CD4-positive, alpha-beta T cell (primary cell): ENCODE results near the gene ZNF674. TPM values are rescaled to one million over a fixed set of nuclear protein-coding genes. Genes with fewer than 3 reads are reported as not detected.
A peak's percentile ranks its signal among the peaks of the same experiment; 100 is the strongest.

Experiments used
- ATAC-seq: fragments of 200-7000 bp; cut with Tn5 transposase; one replicate; pipeline ENCODE4 v1.10.0; 2022; ENCODE audit warnings: mild to moderate bottlenecking; ENCODE audit not compliant: poor library complexity
- CTCF ChIA-PET: fragments of 350-600 bp; sonication (Branson Sonifier 250); formaldehyde crosslinking; loops from one replicate; lab custom pipeline; 2021; ENCODE audit warnings: antibody characterized with exemption, inconsistent platforms; lab: Charles Lee
- POLR2A ChIA-PET: fragments of 350-600 bp; sonication (Branson Sonifier 250); formaldehyde crosslinking; loops from one replicate; lab custom pipeline; 2021; ENCODE audit warnings: antibody characterized with exemption, inconsistent platforms; lab: Charles Lee
- DNase-seq, 14 experiments: peaks; one replicate each; pipeline ENCODE4 v3.0.0-alpha.2; 2013 to 2020; ENCODE audit warnings: mixed read lengths in 2 of 14
- H3K27ac ChIP-seq, 2 donors: one replicate each; pipeline versions ENCODE4 v1.5.1 to v1.7.0; 2013; ENCODE audit warnings: low read length in 2 of 2, low read depth in 1 of 2, mild to moderate bottlenecking in 1 of 2
- H3K27me3 ChIP-seq, 2 experiments: 1 replicate in 1 of 2; 2 replicates in 1 of 2; pipeline versions ENCODE4 v1.6.1 to v1.7.0; 2013; ENCODE audit warnings: low read length in 2 of 2, control low read depth in 1 of 2, mild to moderate bottlenecking in 1 of 2, moderate library complexity in 1 of 2; ENCODE audit not compliant: insufficient read depth in 2 of 2, control insufficient read depth in 1 of 2
- H3K36me3 ChIP-seq: one replicate; pipeline ENCODE4 v1.6.1; 2013; ENCODE audit warnings: low read length, control low read depth; ENCODE audit not compliant: insufficient read depth
- H3K4me1 ChIP-seq: one replicate; pipeline ENCODE4 v1.6.1; 2013; ENCODE audit warnings: low read length, control low read depth; ENCODE audit not compliant: insufficient read depth
- H3K4me3 ChIP-seq: one replicate; pipeline ENCODE4 v1.5.1; 2013; ENCODE audit warnings: mild to moderate bottlenecking, low read length, moderate library complexity
- H3K9me3 ChIP-seq, 2 experiments: 1 replicate in 1 of 2; 2 replicates in 1 of 2; pipeline versions ENCODE4 v1.6.1 to v1.7.0; 2013; ENCODE audit warnings: low read length in 2 of 2, mild to moderate bottlenecking in 2 of 2, control low read depth in 1 of 2, moderate library complexity in 1 of 2; ENCODE audit not compliant: control insufficient read depth in 1 of 2, insufficient read depth in 1 of 2
- H3K27ac Mint-ChIP-seq: one replicate; pipeline ENCODE4 v1.8.0; 2020; ENCODE audit warnings: mixed read lengths
- H3K27me3 Mint-ChIP-seq: one replicate; pipeline ENCODE4 v1.8.0; 2021; ENCODE audit warnings: mixed read lengths
- H3K36me3 Mint-ChIP-seq: one replicate; pipeline ENCODE4 v1.8.0; 2021; ENCODE audit warnings: low read depth, mixed read lengths
- H3K4me1 Mint-ChIP-seq: one replicate; pipeline ENCODE4 v1.8.0; 2021; ENCODE audit warnings: low read depth, mixed read lengths
- H3K4me3 Mint-ChIP-seq: one replicate; pipeline ENCODE4 v1.8.0; 2020; ENCODE audit warnings: mild to moderate bottlenecking, mixed read lengths
- H3K9me3 Mint-ChIP-seq: one replicate; pipeline ENCODE4 v1.8.0; 2020; ENCODE audit warnings: mixed read lengths
- CTCF ChIP-seq: fragments of 200-600 bp; IDR thresholded peaks from one replicate; pipeline ENCODE4 v1.8.0; 2022; ENCODE audit warnings: antibody characterized with exemption, mild to moderate bottlenecking
- intact Hi-C, 2 experiments: fragments of 100-400 bp; cut with DNase I in 1 of 2; cut with micrococcal nuclease in 1 of 2; formaldehyde crosslinking; loops; one replicate each; pipeline versions ENCODE4 v1.15.1 to v1.9.0; 2023 to 2025; cut with DNase I, micrococcal nuclease
- polyA plus RNA-seq, 2 donors: library from polyadenylated mRNA; unstranded; fragments of 120-200 nt; gene quantifications; one replicate each; pipeline ENCODE4 v1.2.1, GENCODE V29; 2013
- total RNA-seq, 174 experiments: library from RNA in 2 of 174; stranded (reverse) in 2 of 174; gene quantifications; one replicate each; pipeline ENCODE4 v1.2.3 and lab custom pipeline; 2021 to 2026

ZNF674 gene
- total RNA-seq (1 to 10 TPM; 1.2 to 1.9 TPM), total RNA-seq (lab: John Stamatoyannopoulos, UW) (0.58 to 11.4 (median 5.9) reads per million in 172 experiments)
- polyA plus RNA-seq (2013, experiment 1 of 2) = 2.7 TPM
- polyA plus RNA-seq (2013, experiment 2 of 2) = 3.4 TPM

GRCh38 chrX:46545111-46546005, at the start of gene ZNF674:
ZNF674 (minus strand) TSS chrX:46545421; CDS start chrX:46542087, 3,334 bp downstream.
- DNase-seq (peak; percentile 85 to 96 (median 90)), ATAC-seq (peak; percentile 92)
- Mint-ChIP-seq H3K9me3 (no peaks in the 10 kb centered on the region), H3K4me1 (peaks cover 28% of the 10 kb centered on the region), H3K4me3 (peak within 1 kb of the TSS; percentile 93), H3K36me3 (peaks cover 30% of the 10 kb centered on the region), H3K27ac (peak within 1 kb of the TSS; percentile 93), H3K27me3 (no peaks in the 10 kb centered on the region)
- H3K27ac ChIP-seq = peak within 1 kb of the TSS; percentile 72 to 78
- TF ChIP-seq CTCF = peak; percentile 22
- POLR2A ChIA-PET = no interaction called here
- peaks cover 3% of the 10 kb centered on the region for H3K36me3 ChIP-seq
- H3K4me1 ChIP-seq = peaks cover 32% of the 10 kb centered on the region
- intact Hi-C loops = loop anchor here (1.0 to 2.0 kb wide), 2 partner anchors 30 to 99 kb away; no protein-coding TSS in a partner anchor
- no peaks in the 10 kb centered on the region for H3K27me3 ChIP-seq
- CTCF ChIA-PET = interaction anchor here (0.7 kb wide), 1 partner anchor 96 kb away, joined by 3 read pairs; no protein-coding TSS in a partner anchor
- H3K9me3 ChIP-seq = no peaks in the 10 kb centered on the region
- H3K4me3 ChIP-seq = peak within 1 kb of the TSS; percentile 96

- Mint-ChIP-seq H3K27ac (peak overlapping the region; percentile 67), H3K27me3 (no peaks in the 10 kb centered on the region), H3K4me3 (peak overlapping the region; percentile 30), H3K36me3 (no peaks in the 10 kb centered on the region), H3K9me3 (no peaks in the 10 kb centered on the region), H3K4me1 (peaks cover 31% of the 10 kb centered on the region)
- no peaks in the 10 kb centered on the region for H3K27me3 ChIP-seq
- ATAC-seq (peak; percentile 32), DNase-seq (peak in 1 of 14 experiments; percentile 20)
- no peak overlapping the region for H3K4me3 ChIP-seq
- no peak for TF ChIP-seq CTCF
- peaks cover 36% of the 10 kb centered on the region for H3K4me1 ChIP-seq
- CTCF ChIA-PET = interaction anchor here (0.7 to 1.5 kb wide), 4 partner anchors 9 to 18 kb away, joined by 3 to 6 read pairs (median 4); no protein-coding TSS in a partner anchor
- intact Hi-C loops = loop anchor here in 1 of 2 experiments (1.0 kb wide), 1 partner anchor 16 kb away; no protein-coding TSS in a partner anchor
- H3K36me3 ChIP-seq = no peaks in the 10 kb centered on the region
- peak overlapping the region in 1 of 2 donors; percentile 22 for H3K27ac ChIP-seq
- H3K9me3 ChIP-seq = no peaks in the 10 kb centered on the region
- POLR2A ChIA-PET = interaction anchor here (1.2 to 1.7 kb wide), 4 partner anchors 14 to 21 kb away, joined by 3 to 6 read pairs (median 4); no protein-coding TSS in a partner anchor
These were observed 44.9 kb upstream of the ZNF674 start for GRCh38 chrX:46589977-46590723.

- Histone ChIP-seq H3K27me3 (no peaks in the 10 kb centered on the region), H3K9me3 (no peaks in the 10 kb centered on the region), H3K36me3 (no peaks in the 10 kb centered on the region), H3K4me3 (peak overlapping the region; percentile 36), H3K27ac (peak overlapping the region in 1 of 2 donors; percentile 55), H3K4me1 (peaks cover 36% of the 10 kb centered on the region)
- CTCF ChIA-PET = interaction anchor here (1.3 kb wide), 1 partner anchor 10 kb away, joined by 3 read pairs; no protein-coding TSS in a partner anchor
- Mint-ChIP-seq H3K9me3 (no peaks in the 10 kb centered on the region), H3K36me3 (no peaks in the 10 kb centered on the region), H3K27ac (peak overlapping the region; percentile 89), H3K27me3 (no peaks in the 10 kb centered on the region), H3K4me3 (peak overlapping the region; percentile 81), H3K4me1 (peaks cover 36% of the 10 kb centered on the region)
- intact Hi-C loops = no loop called here
- DNase-seq (peak in 13 of 14 experiments; percentile 17 to 76 (median 36)), ATAC-seq (peak; percentile 74)
- POLR2A ChIA-PET = interaction anchor here (0.6 to 1.9 kb wide), 6 partner anchors 9 to 54 kb away, joined by 3 to 9 read pairs (median 6); partner anchors contain the start of gene CHST7
- no peak for TF ChIP-seq CTCF
These were observed 43.0 kb upstream of the ZNF674 start for GRCh38 chrX:46588263-46588662.
